ENCODE results near the gene PRDM11.

The PRDM11 gene

GRCh38 chr11:45157247-45158209 lies 11.1 kb downstream of the PRDM11 start:
- DNase-seq (ENCODE audit: low read depth): no peak

- DNase-seq (ENCODE audit: low read depth): no peak
Observed at GRCh38 chr11:45158210-45158731, 11.8 kb downstream of the PRDM11 start.

- no peak for DNase-seq (ENCODE audit: low read depth)
Observed at GRCh38 chr11:45158891-45159605, 12.6 kb downstream of the PRDM11 start.

GRCh38 chr11:45159781-45160365 lies 13.4 kb downstream of the PRDM11 start:
- no peak for DNase-seq (ENCODE audit: low read depth)

- DNase-seq (ENCODE audit: low read depth): no peak
Observed at GRCh38 chr11:45161252-45162063, 15.0 kb downstream of the PRDM11 start.

- DNase-seq (ENCODE audit: low read depth): no peak
Observed at GRCh38 chr11:45162064-45162375, 15.6 kb downstream of the PRDM11 start.

- no peak for DNase-seq (ENCODE audit: low read depth)
Observed at GRCh38 chr11:45162916-45163879, 16.8 kb downstream of the PRDM11 start.

- DNase-seq (ENCODE audit: low read depth): no peak
Observed at GRCh38 chr11:45163956-45164575, 17.6 kb downstream of the PRDM11 start.

- no peak for DNase-seq (ENCODE audit: low read depth)
Observed at GRCh38 chr11:45165386-45165785, 18.9 kb downstream of the PRDM11 start.

GRCh38 chr11:45165806-45166603 lies 19.6 kb downstream of the PRDM11 start:
- DNase-seq (ENCODE audit: low read depth): no peak

GRCh38 chr11:45166604-45166897 lies 20.1 kb downstream of the PRDM11 start:
- DNase-seq (ENCODE audit: low read depth): no peak

GRCh38 chr11:45167283-45167682 lies 20.8 kb downstream of the PRDM11 start:
- no peak for DNase-seq (ENCODE audit: low read depth)

GRCh38 chr11:45168366-45169130 lies 22.1 kb downstream of the PRDM11 start:
- DNase-seq (ENCODE audit: low read depth): no peak

GRCh38 chr11:45169310-45170072 lies 23.1 kb downstream of the PRDM11 start:
- no peak for DNase-seq (ENCODE audit: low read depth)

- no peak for DNase-seq (ENCODE audit: low read depth)
Observed at GRCh38 chr11:45170484-45170883, 24.0 kb downstream of the PRDM11 start.

- DNase-seq (ENCODE audit: low read depth): no peak
Observed at GRCh38 chr11:45171550-45171949, 25.1 kb downstream of the PRDM11 start.

- no peak for DNase-seq (ENCODE audit: low read depth)
Observed at GRCh38 chr11:45173064-45173463, 26.6 kb downstream of the PRDM11 start.
